ENCODE measurements around the gene GFI1B.
"Not testable (repeated sequence)": the region's sequence is repeated elsewhere in the genome, so short reads cannot be mapped to it uniquely, and the experiment has no call there.

The GFI1B gene

DNA sequence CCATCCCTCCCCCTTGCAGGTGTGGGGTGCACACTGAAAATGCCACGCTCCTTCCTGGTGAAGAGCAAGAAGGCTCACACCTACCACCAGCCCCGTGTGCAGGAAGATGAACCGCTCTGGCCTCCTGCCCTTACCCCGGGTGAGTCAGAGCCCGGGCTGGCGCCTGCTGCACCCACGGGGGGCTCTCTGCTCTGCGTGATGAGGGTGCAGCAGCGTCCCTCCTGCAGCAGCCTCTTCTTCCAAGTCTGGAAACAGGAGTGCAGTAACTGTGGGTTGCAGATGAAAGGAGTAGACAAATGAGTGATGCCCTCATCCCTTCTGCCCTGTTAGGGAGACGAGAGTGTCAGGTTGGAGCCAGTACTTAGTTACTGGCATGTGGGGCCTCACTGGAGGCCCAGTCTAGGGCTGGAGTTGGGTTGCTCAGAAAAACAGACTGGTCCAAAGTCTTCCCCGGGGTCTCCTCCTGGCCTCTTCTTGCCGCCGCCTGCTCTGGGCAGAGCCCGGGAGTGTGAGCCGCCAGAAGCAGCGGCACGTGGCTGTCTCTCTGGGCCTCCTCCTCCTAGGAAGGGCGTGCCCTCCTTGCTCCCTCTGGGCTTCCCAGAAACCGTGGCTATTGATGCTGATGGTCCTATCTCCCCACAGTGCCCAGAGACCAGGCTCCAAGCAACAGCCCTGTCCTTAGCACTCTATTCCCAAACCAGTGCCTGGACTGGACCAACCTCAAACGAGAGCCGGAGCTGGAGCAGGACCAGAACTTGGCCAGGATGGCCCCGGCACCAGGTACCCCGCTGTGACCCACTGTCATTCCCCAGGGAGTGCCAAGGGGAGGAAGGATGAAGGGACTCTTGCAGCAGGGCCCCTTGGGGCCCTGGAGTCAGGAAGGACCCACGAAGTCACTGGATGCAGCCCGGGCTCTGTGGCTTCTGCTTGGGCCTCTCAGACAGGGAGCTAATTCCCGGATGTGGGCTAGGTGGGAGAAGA is 8.4 kb downstream of the GFI1B start:
- Histone ChIP-seq H3K4me1 (ENCODE audit: control insufficient read depth, insufficient read depth, low read length) (no peaks in the 10 kb centered on the region), H3K4me3 (ENCODE audit: low read depth, low read length) (no peak overlapping the region), H3K9ac (ENCODE audit: low read depth, low read length) (no peak overlapping the region)

GRCh38 chr9:132988244-132989013 is 9.9 kb downstream of the GFI1B start:
- Histone ChIP-seq H3K9me3 (ENCODE audit: control insufficient read depth, insufficient read depth, low read length) (no peaks in the 10 kb centered on the region), H3K9ac (ENCODE audit: low read depth, low read length) (no peak overlapping the region), H3K27me3 (ENCODE audit: control insufficient read depth, insufficient read depth, low read length) (peaks cover 2% of the 10 kb centered on the region), H3K36me3 (ENCODE audit: control insufficient read depth, insufficient read depth, low read length) (no peaks in the 10 kb centered on the region), H3K4me1 (ENCODE audit: control insufficient read depth, insufficient read depth, low read length) (no peaks in the 10 kb centered on the region), H3K4me3 (ENCODE audit: low read depth, low read length) (no peak overlapping the region)

More for the DNA sequence above, 8.4 kb downstream of the GFI1B start:
- Histone ChIP-seq H3K9me3 (ENCODE audit: control insufficient read depth, insufficient read depth, low read length) (no peaks in the 10 kb centered on the region), H3K27me3 (ENCODE audit: control insufficient read depth, insufficient read depth, low read length) (no peaks in the 10 kb centered on the region), H3K36me3 (ENCODE audit: control insufficient read depth, insufficient read depth, low read length) (no peaks in the 10 kb centered on the region)

DNA sequence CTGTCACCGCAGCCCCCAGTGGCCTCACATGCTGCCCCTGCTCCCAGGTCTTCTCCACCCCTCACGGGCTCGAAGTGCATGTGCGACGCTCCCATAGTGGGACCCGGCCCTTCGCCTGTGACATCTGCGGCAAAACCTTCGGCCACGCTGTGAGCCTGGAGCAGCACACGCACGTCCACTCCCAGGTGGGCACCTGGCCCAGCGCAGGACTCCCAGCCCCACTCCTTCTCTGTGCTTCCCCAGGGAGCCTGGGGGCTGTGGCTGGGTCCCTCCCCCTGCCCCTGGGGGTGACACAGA is 10.5 kb downstream of the GFI1B start:
- Histone ChIP-seq H3K9me3 (ENCODE audit: control insufficient read depth, insufficient read depth, low read length) (no peaks in the 10 kb centered on the region), H3K27me3 (ENCODE audit: control insufficient read depth, insufficient read depth, low read length) (peaks cover 2% of the 10 kb centered on the region), H3K9ac (ENCODE audit: low read depth, low read length) (no peak overlapping the region), H3K36me3 (ENCODE audit: control insufficient read depth, insufficient read depth, low read length) (no peaks in the 10 kb centered on the region), H3K4me3 (ENCODE audit: low read depth, low read length) (no peak overlapping the region), H3K4me1 (ENCODE audit: control insufficient read depth, insufficient read depth, low read length) (no peaks in the 10 kb centered on the region)

DNA sequence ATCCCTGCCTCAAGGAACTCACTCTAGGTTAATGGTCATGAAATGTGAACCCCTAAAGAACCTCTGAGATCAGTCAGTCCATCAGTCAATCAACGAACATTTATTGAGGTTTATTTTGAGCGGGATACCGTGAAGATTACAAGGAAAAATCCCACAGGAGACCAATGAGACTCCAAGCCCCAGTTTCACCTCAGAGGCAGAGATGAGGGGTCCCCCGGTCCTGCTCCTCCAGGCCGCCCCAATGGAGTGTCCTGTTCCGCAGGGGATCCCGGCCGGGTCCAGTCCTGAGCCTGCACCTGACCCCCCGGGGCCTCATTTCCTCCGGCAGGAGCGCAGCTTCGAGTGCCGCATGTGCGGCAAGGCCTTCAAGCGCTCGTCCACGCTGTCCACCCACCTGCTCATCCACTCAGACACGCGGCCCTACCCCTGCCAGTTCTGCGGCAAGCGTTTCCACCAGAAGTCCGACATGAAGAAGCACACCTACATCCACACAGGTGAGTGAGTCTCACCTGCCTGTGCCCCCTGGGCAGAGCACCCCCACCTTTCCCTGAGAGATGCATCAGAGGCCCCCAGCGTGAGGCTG is 11.0 kb downstream of the GFI1B start:
- no peak overlapping the region for H3K9ac ChIP-seq (ENCODE audit: low read depth, low read length)
- no peaks in the 10 kb centered on the region for H3K36me3 ChIP-seq (ENCODE audit: control insufficient read depth, insufficient read depth, low read length)
- H3K4me1 ChIP-seq (ENCODE audit: control insufficient read depth, insufficient read depth, low read length) = peaks cover 2% of the 10 kb centered on the region
- no peaks in the 10 kb centered on the region for H3K9me3 ChIP-seq (ENCODE audit: control insufficient read depth, insufficient read depth, low read length)
- H3K27me3 ChIP-seq (ENCODE audit: control insufficient read depth, insufficient read depth, low read length) = peaks cover 2% of the 10 kb centered on the region
- no peak overlapping the region for H3K4me3 ChIP-seq (ENCODE audit: low read depth, low read length)

GRCh38 chr9:132989998-132990557 is 11.6 kb downstream of the GFI1B start:
- H3K36me3 ChIP-seq (ENCODE audit: control insufficient read depth, insufficient read depth, low read length); H3K9ac ChIP-seq (ENCODE audit: low read depth, low read length); H3K27me3 ChIP-seq (ENCODE audit: control insufficient read depth, insufficient read depth, low read length); H3K4me3 ChIP-seq (ENCODE audit: low read depth, low read length); H3K4me1 ChIP-seq (ENCODE audit: control insufficient read depth, insufficient read depth, low read length); H3K9me3 ChIP-seq (ENCODE audit: control insufficient read depth, insufficient read depth, low read length): not testable (repeated sequence)

DNA sequence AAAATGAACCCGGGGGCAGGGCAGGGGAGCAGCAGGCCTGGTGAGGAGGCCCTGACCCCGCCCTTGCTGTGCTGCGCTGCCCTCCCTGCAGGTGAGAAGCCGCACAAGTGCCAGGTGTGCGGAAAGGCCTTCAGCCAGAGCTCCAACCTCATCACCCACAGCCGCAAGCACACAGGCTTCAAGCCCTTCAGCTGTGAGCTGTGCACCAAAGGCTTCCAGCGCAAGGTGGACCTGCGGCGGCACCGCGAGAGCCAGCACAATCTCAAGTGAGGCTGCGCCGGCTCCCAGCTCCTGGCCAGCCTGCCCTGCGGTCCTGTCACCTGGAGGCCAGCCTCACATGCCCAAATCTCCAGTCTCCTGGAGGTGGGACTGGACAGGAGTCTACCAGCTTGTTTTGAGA is 12.3 kb downstream of the GFI1B start:
- Histone ChIP-seq H3K9me3 (ENCODE audit: control insufficient read depth, insufficient read depth, low read length) (no peaks in the 10 kb centered on the region), H3K36me3 (ENCODE audit: control insufficient read depth, insufficient read depth, low read length) (no peaks in the 10 kb centered on the region), H3K27me3 (ENCODE audit: control insufficient read depth, insufficient read depth, low read length) (peaks cover 2% of the 10 kb centered on the region), H3K4me3 (ENCODE audit: low read depth, low read length) (no peak overlapping the region), H3K9ac (ENCODE audit: low read depth, low read length) (no peak overlapping the region), H3K4me1 (ENCODE audit: control insufficient read depth, insufficient read depth, low read length) (peaks cover 6% of the 10 kb centered on the region)

- Histone ChIP-seq H3K4me1 (ENCODE audit: control insufficient read depth, insufficient read depth, low read length) (peaks cover 6% of the 10 kb centered on the region), H3K9me3 (ENCODE audit: control insufficient read depth, insufficient read depth, low read length) (no peaks in the 10 kb centered on the region), H3K9ac (ENCODE audit: low read depth, low read length) (no peak overlapping the region), H3K27me3 (ENCODE audit: control insufficient read depth, insufficient read depth, low read length) (peaks cover 2% of the 10 kb centered on the region), H3K4me3 (ENCODE audit: low read depth, low read length) (no peak overlapping the region), H3K36me3 (ENCODE audit: control insufficient read depth, insufficient read depth, low read length) (no peaks in the 10 kb centered on the region)
Observed at GRCh38 chr9:132991351-132992300, 13.1 kb downstream of the GFI1B start.

GRCh38 chr9:132993511-132993939 is 15.0 kb downstream of the GFI1B start:
- H3K36me3 ChIP-seq (ENCODE audit: control insufficient read depth, insufficient read depth, low read length) = no peaks in the 10 kb centered on the region
- no peak overlapping the region for H3K9ac ChIP-seq (ENCODE audit: low read depth, low read length)
- H3K4me3 ChIP-seq (ENCODE audit: low read depth, low read length) = no peak overlapping the region
- H3K27me3 ChIP-seq (ENCODE audit: control insufficient read depth, insufficient read depth, low read length) = peaks cover 2% of the 10 kb centered on the region
- H3K4me1 ChIP-seq (ENCODE audit: control insufficient read depth, insufficient read depth, low read length) = peaks cover 6% of the 10 kb centered on the region
- H3K9me3 ChIP-seq (ENCODE audit: control insufficient read depth, insufficient read depth, low read length) = no peaks in the 10 kb centered on the region

DNA sequence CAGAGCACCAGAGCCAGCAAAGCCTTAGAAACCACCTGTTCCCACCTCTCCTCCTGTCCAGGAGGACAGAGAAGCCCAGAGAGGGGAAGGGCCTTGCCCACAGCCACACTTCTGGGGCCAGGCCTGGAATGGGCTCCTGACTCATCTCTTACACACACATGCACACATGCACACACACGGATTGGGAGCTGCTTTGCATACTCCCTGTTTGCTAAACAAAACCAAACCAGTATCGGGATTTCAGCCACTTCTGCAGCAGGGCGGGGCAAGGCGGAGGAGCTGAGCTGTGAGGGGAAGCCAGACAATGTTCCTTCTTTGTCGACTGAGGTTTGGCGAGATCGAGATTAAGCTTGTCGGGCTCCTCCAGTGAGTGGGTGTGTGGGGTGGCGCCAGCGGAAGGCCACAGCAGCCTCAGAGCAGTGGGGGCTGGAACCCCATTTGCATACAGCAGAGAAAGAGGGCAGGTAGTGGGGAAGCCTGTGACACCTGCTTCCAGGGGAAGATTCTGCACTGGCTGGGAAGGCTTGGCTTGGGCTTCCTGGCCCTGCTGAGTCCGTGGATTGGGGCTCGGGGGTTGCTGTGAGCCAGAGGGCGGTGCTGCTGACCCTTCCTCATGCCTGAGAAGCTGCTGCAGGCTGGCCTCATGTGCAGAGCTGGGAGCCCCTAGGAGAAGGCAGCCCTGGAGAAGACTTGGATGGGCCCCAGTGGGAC is 16.1 kb downstream of the GFI1B start:
- peaks cover 4% of the 10 kb centered on the region for H3K27me3 ChIP-seq (ENCODE audit: control insufficient read depth, insufficient read depth, low read length)
- no peak overlapping the region for H3K9ac ChIP-seq (ENCODE audit: low read depth, low read length)
- no peaks in the 10 kb centered on the region for H3K36me3 ChIP-seq (ENCODE audit: control insufficient read depth, insufficient read depth, low read length)
- H3K4me3 ChIP-seq (ENCODE audit: low read depth, low read length) = no peak overlapping the region
- no peaks in the 10 kb centered on the region for H3K9me3 ChIP-seq (ENCODE audit: control insufficient read depth, insufficient read depth, low read length)
- peaks cover 6% of the 10 kb centered on the region for H3K4me1 ChIP-seq (ENCODE audit: control insufficient read depth, insufficient read depth, low read length)

- no peak overlapping the region for H3K9ac ChIP-seq (ENCODE audit: low read depth, low read length)
- H3K27me3 ChIP-seq (ENCODE audit: control insufficient read depth, insufficient read depth, low read length) = peaks cover 8% of the 10 kb centered on the region
- H3K9me3 ChIP-seq (ENCODE audit: control insufficient read depth, insufficient read depth, low read length) = no peaks in the 10 kb centered on the region
- no peak overlapping the region for H3K4me3 ChIP-seq (ENCODE audit: low read depth, low read length)
- peaks cover 6% of the 10 kb centered on the region for H3K4me1 ChIP-seq (ENCODE audit: control insufficient read depth, insufficient read depth, low read length)
- no peaks in the 10 kb centered on the region for H3K36me3 ChIP-seq (ENCODE audit: control insufficient read depth, insufficient read depth, low read length)
Observed at GRCh38 chr9:132995121-132995420, 16.6 kb downstream of the GFI1B start.

Data from iPS-15b (cell line).